Mesothelial cell of epicardium (in vitro differentiated cells): ENCODE data around the gene ANKRD7. TPM values are rescaled to one million over a fixed set of nuclear protein-coding genes. Genes with fewer than 3 reads are reported as not detected.

Experiments
- DNase-seq, 2 experiments: peaks; one replicate each; pipeline ENCODE4 v3.0.0; 2021; ENCODE audit warnings: low spot score in 2 of 2; ENCODE audit not compliant: unreplicated experiment in 2 of 2
- H3K27ac Mint-ChIP-seq: 2 replicates; pipeline ENCODE4 v1.8.0; 2021; ENCODE audit warnings: mixed read lengths
- H3K27me3 Mint-ChIP-seq: 2 replicates; pipeline ENCODE4 v1.8.0; 2021; ENCODE audit warnings: low read depth, mixed read lengths
- H3K36me3 Mint-ChIP-seq: 2 replicates; pipeline ENCODE4 v1.8.0; 2021; ENCODE audit warnings: mixed read lengths
- H3K4me1 Mint-ChIP-seq: 2 replicates; pipeline ENCODE4 v1.8.0; 2021; ENCODE audit warnings: mixed read lengths
- H3K4me3 Mint-ChIP-seq: 2 replicates; pipeline ENCODE4 v1.8.0; 2021; ENCODE audit warnings: mild to moderate bottlenecking, moderate library complexity, mixed read lengths
- H3K9me3 Mint-ChIP-seq: 2 replicates; pipeline ENCODE4 v1.8.0; 2021; ENCODE audit warnings: mixed read lengths
- total RNA-seq: library from RNA; stranded (reverse); gene quantifications from 3 replicates; pipeline ENCODE4 v1.2.1, GENCODE V29; 2021
- TF ChIP-seq, protein P1 (sequence below): fragments of 200-600 bp; sonication (generic); IDR thresholded peaks from one replicate; pipeline ENCODE4 v1.5.0; 2021; ENCODE audit warnings: antibody characterized with exemption; ENCODE audit not compliant: unreplicated experiment

ANKRD7 gene, protein sequence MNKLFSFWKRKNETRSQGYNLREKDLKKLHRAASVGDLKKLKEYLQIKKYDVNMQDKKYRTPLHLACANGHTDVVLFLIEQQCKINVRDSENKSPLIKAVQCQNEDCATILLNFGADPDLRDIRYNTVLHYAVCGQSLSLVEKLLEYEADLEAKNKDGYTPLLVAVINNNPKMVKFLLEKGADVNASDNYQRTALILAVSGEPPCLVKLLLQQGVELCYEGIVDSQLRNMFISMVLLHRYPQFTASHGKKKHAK
- total RNA-seq, result not detected in 3 replicates

DNA sequence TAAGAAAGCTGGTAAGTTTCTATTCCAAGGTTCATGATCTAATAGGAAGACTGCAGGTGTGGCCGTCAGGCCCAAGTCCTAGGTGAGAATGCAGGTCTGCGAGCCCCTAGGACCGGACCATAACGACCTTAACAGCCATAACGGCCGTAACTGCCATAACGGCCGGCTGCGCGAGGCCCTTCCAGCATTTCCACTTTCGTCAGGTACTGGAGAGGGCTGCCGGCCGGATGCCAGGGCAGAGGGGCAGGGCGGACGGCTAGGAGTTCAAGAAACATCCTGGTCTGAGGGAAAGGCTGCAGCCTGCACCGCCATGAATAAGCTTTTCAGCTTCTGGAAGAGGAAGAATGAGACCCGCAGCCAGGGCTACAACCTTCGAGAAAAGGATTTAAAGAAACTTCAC, at the start of gene ANKRD7:
TSS of gene ANKRD7 (plus strand) at position 184 of the 400 bp plus-strand sequence. CDS start at position 311, 127 bp downstream.
- Mint-ChIP-seq H3K27me3 (no peaks in the 10 kb centered on the region), H3K4me1 (no peaks in the 10 kb centered on the region), H3K27ac (no peak within 1 kb of the TSS), H3K36me3 (no peaks in the 10 kb centered on the region), H3K4me3 (no peak within 1 kb of the TSS), H3K9me3 (no peaks in the 10 kb centered on the region)
- no peak for DNase-seq
- TF ChIP-seq, protein P1, sequence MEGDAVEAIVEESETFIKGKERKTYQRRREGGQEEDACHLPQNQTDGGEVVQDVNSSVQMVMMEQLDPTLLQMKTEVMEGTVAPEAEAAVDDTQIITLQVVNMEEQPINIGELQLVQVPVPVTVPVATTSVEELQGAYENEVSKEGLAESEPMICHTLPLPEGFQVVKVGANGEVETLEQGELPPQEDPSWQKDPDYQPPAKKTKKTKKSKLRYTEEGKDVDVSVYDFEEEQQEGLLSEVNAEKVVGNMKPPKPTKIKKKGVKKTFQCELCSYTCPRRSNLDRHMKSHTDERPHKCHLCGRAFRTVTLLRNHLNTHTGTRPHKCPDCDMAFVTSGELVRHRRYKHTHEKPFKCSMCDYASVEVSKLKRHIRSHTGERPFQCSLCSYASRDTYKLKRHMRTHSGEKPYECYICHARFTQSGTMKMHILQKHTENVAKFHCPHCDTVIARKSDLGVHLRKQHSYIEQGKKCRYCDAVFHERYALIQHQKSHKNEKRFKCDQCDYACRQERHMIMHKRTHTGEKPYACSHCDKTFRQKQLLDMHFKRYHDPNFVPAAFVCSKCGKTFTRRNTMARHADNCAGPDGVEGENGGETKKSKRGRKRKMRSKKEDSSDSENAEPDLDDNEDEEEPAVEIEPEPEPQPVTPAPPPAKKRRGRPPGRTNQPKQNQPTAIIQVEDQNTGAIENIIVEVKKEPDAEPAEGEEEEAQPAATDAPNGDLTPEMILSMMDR, result no peak

DNA sequence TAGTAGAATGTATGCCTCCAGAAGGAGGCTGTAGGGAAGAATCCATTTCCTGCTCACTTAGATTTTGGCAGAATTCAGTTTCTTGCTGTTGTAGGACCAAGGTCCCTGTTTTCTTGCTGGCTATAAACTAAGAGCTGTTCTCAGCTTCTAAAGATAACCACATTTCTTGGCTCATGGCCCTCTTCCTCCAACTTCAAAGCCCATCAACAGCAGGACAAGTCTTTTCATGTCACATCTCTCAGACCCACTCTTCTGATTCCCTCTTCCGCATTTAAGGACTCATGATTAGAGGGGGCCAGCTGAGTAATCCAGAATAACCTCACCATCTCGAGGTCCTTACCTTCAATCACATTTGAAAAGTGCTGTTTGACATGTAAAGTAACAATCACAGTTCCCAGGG, 48.8 kb upstream of the ANKRD7 start:
- Mint-ChIP-seq H3K9me3 (no peaks in the 10 kb centered on the region), H3K27ac (no peak overlapping the region), H3K36me3 (no peaks in the 10 kb centered on the region), H3K4me1 (no peaks in the 10 kb centered on the region), H3K27me3 (no peaks in the 10 kb centered on the region), H3K4me3 (no peak overlapping the region)
- TF ChIP-seq, protein P1, result no peak
- DNase-seq, result no peak

DNA sequence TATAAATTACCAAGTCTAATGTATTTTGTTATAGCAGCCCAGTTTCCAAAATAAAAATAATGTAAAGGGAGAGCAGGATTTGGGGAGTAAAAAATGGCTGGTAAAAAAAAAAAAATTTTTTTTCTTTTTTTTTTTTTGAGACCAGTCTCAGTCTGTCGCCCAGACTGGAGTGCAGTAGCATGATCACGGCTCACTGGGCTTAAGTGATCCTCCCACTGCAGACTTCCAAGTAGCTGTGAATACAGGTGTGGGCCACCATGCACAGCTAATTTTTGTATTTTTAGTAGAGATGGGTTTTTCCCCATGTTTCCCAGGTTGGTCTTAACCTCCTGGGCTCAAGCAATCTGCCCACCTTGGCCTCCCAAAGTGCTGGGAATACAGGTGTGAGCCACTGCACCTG, 45.3 kb upstream of the ANKRD7 start:
- H3K27me3 Mint-ChIP-seq, result no peaks in the 10 kb centered on the region
- no peaks in the 10 kb centered on the region for H3K36me3 Mint-ChIP-seq
- peaks cover 14% of the 10 kb centered on the region for H3K4me1 Mint-ChIP-seq
- TF ChIP-seq, protein P1, result no peak
- no peak overlapping the region for H3K4me3 Mint-ChIP-seq
- no peak overlapping the region for H3K27ac Mint-ChIP-seq
- no peak for DNase-seq
- H3K9me3 Mint-ChIP-seq, result no peaks in the 10 kb centered on the region

DNA sequence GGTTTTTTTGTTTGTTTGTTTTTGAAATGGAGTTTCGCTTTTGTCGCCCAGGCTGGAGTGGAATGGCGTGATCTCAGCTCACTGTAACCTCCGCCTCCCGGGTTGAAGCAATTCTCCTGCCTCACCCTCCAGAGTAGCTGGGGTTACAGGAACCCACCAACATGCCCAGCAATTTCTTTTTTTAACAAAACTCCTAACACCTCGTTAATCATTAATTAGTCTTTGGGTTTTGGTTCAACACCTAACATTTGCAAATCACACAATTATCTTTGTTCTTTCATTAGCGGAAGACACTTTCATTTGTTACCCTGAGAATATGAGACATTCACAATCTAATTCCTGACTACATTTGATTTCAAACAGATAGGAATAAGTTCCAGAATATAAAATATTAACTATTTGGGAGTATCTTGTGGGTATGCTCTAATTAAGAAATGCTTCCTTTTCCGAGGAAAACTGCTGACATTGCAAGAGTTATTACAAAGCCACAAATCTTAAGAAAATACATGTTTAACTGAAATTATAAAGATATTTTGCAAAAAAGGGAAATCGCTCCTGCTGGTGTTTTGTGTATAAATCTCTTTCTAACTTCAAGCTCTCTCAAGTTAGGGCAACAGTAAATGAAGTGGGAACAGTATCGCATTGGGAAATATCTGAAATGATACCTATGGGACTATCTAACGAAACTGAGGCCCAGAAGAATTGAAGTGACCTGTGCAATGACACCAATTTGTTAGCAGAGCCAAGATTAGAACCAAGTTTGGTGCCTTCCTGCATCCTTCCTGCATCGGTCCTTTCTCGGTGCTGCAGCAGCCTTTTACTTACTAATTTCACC, 41.7 kb upstream of the ANKRD7 start:
- H3K4me3 Mint-ChIP-seq, result peak overlapping the region; percentile 87
- DNase-seq, result no peak
- H3K27me3 Mint-ChIP-seq, result no peaks in the 10 kb centered on the region
- TF ChIP-seq, protein P1, result no peak
- H3K27ac Mint-ChIP-seq, result peak overlapping the region; percentile 99
- peaks cover 39% of the 10 kb centered on the region for H3K4me1 Mint-ChIP-seq
- H3K9me3 Mint-ChIP-seq, result no peaks in the 10 kb centered on the region
- peaks cover 3% of the 10 kb centered on the region for H3K36me3 Mint-ChIP-seq

DNA sequence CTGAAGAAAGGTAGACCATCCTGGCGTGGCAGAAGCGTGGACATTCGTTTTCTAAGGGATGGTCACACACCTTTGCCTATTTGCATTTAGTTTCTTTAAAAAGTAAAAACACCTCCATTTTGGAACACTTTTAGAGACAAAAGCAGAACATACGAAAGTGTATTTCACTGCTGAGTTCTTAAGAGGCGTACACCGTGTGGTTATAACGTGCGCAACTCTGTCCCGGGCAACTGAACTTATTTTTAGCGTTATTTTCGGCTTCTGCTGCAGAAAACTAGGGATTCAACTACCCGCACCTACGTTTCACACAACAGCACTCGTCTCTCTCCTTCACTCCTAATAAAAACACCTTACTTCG, 41.1 kb upstream of the ANKRD7 start:
- peak overlapping the region; percentile 87 for H3K4me3 Mint-ChIP-seq
- H3K27ac Mint-ChIP-seq, result peak overlapping the region; percentile 99
- TF ChIP-seq, protein P1, result no peak
- no peak for DNase-seq
- peaks cover 8% of the 10 kb centered on the region for H3K36me3 Mint-ChIP-seq
- peaks cover 39% of the 10 kb centered on the region for H3K4me1 Mint-ChIP-seq
- no peaks in the 10 kb centered on the region for H3K27me3 Mint-ChIP-seq
- H3K9me3 Mint-ChIP-seq, result no peaks in the 10 kb centered on the region
